Measurements from ENCODE around the gene ALOX5. TPM values are rescaled to one million over a fixed set of nuclear protein-coding genes. Genes with fewer than 3 reads are reported as not detected.

Gene ALOX5
- total and polyA plus RNA-seq, 2 of the 4 experiments (the other 2 are of a cell fraction), result not detected

- no peak overlapping the region for H2AFZ ChIP-seq (replicated peaks; ENCODE audit: low read length, poor library complexity)
- H3K23ac ChIP-seq (ENCODE audit: low read depth, low read length), result no peak overlapping the region
- WGBS, 2 experiments (ENCODE audit: extremely low coverage in 2 of 2, insufficient read length in 1 of 2), result no CpG with 5 or more reads among the region's 8 CpGs
- in situ Hi-C loops (cut with MboI; ENCODE audit: low sequenced_read_pairs), result no loop called here
- no peak overlapping the region for H2AK5ac ChIP-seq (ENCODE audit: low read depth, low read length)
- no peak overlapping the region for H2BK5ac ChIP-seq (ENCODE audit: low read depth, low read length, poor library complexity, severe bottlenecking)
- H4K8ac ChIP-seq (ENCODE audit: low read depth in 2 of 2, low read length in 2 of 2), result no peak overlapping the region
- H3K14ac ChIP-seq (replicated peaks; ENCODE audit: low read depth, low read length), result no peak overlapping the region
- intact Hi-C loops (cut with micrococcal nuclease), result no loop called here
- ChIA-PET CTCF (no interaction called here), POLR2A (ENCODE audit: unreplicated experiment) (no interaction called here)
- H3K4ac ChIP-seq (ENCODE audit: low read depth, low read length), result no peak overlapping the region
- H3K4me3 ChIP-seq (ENCODE audit: insufficient read depth, low read depth, low read length), result no peak overlapping the region
- no peak overlapping the region for H3K4me2 ChIP-seq (ENCODE audit: low read depth, low read length)
- peaks cover 18% of the 10 kb centered on the region for H3K27me3 ChIP-seq (ENCODE audit: control insufficient read depth, insufficient read depth, low read length)
- no peaks in the 10 kb centered on the region for H3K79me1 ChIP-seq (ENCODE audit: low read depth in 1 of 2, low read length in 2 of 2)
- no peak overlapping the region for H2BK120ac ChIP-seq (ENCODE audit: low read depth, low read length)
- peaks cover 3% of the 10 kb centered on the region for H3K4me1 ChIP-seq (ENCODE audit: control insufficient read depth, insufficient read depth, low read length)
- no TSS peak for BruUV-seq (replicated peaks)
- H4K5ac ChIP-seq (ENCODE audit: low read depth, low read length), result no peak overlapping the region
- no peak overlapping the region for H4K91ac ChIP-seq (ENCODE audit: insufficient read depth, low read depth, low read length)
- no peaks in the 10 kb centered on the region for H3K9me3 ChIP-seq (ENCODE audit: control insufficient read depth, insufficient read depth, low read length)
- no peak for TF ChIP-seq MXI1 (IDR thresholded peaks at IDR 0.05; ENCODE audit: borderline replicate concordance, low read depth, low read length)
- TF ChIP-seq CEBPB (IDR thresholded peaks at IDR 0.05; ENCODE audit: low read depth, low read length), result no peak
- TF ChIP-seq, protein P1, sequence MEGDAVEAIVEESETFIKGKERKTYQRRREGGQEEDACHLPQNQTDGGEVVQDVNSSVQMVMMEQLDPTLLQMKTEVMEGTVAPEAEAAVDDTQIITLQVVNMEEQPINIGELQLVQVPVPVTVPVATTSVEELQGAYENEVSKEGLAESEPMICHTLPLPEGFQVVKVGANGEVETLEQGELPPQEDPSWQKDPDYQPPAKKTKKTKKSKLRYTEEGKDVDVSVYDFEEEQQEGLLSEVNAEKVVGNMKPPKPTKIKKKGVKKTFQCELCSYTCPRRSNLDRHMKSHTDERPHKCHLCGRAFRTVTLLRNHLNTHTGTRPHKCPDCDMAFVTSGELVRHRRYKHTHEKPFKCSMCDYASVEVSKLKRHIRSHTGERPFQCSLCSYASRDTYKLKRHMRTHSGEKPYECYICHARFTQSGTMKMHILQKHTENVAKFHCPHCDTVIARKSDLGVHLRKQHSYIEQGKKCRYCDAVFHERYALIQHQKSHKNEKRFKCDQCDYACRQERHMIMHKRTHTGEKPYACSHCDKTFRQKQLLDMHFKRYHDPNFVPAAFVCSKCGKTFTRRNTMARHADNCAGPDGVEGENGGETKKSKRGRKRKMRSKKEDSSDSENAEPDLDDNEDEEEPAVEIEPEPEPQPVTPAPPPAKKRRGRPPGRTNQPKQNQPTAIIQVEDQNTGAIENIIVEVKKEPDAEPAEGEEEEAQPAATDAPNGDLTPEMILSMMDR (conservative IDR thresholded peaks at IDR 0.05; ENCODE audit: low read depth, low read length), result no peak
- TF ChIP-seq, protein P2, sequence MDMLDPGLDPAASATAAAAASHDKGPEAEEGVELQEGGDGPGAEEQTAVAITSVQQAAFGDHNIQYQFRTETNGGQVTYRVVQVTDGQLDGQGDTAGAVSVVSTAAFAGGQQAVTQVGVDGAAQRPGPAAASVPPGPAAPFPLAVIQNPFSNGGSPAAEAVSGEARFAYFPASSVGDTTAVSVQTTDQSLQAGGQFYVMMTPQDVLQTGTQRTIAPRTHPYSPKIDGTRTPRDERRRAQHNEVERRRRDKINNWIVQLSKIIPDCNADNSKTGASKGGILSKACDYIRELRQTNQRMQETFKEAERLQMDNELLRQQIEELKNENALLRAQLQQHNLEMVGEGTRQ (IDR thresholded peaks at IDR 0.05; ENCODE audit: low read depth, low read length), result no peak
- TF ChIP-seq RFX5 (IDR thresholded peaks at IDR 0.05; ENCODE audit: low read depth, low read length), result no peak
- TF ChIP-seq CHD1 (IDR thresholded peaks at IDR 0.05; ENCODE audit: low read depth, low read length), result no peak
- no peak for TF ChIP-seq BHLHE40 (IDR thresholded peaks at IDR 0.05; ENCODE audit: low read depth, low read length)
- TF ChIP-seq RCOR1 (IDR thresholded peaks at IDR 0.05; ENCODE audit: insufficient replicate concordance, low read length), result no peak
- H4K20me1 ChIP-seq (ENCODE audit: insufficient read depth, low read length), result no peaks in the 10 kb centered on the region
- DNase-seq (no peak), ATAC-seq (ENCODE audit: low read depth) (no peak)
- no peak overlapping the region for H3K27ac ChIP-seq (ENCODE audit: insufficient read depth, low read length)
- no peak overlapping the region for H2AK9ac ChIP-seq (replicated peaks; ENCODE audit: low read depth, low read length, poor library complexity)
- H3K18ac ChIP-seq (ENCODE audit: low read depth, low read length), result no peak overlapping the region
- no peak overlapping the region for H3K56ac ChIP-seq (ENCODE audit: extremely low read depth, insufficient read depth, low read length)
- no peak overlapping the region for H3K9ac ChIP-seq (ENCODE audit: low read depth, low read length)
- dilution Hi-C loops (cut with HindIII; ENCODE audit: low sequenced_read_pairs, unreplicated experiment), result no loop called here
- H2BK20ac ChIP-seq (ENCODE audit: low read depth, low read length), result no peak overlapping the region
- no peak overlapping the region for H2BK15ac ChIP-seq (ENCODE audit: low read depth, low read length)
- no peaks in the 10 kb centered on the region for H3K9me1 ChIP-seq (ENCODE audit: insufficient read depth, low read length)
- no peaks in the 10 kb centered on the region for H3K36me3 ChIP-seq (ENCODE audit: control insufficient read depth, insufficient read depth, low read length)
Observed at GRCh38 chr10:45433716-45434469, 59.9 kb downstream of the ALOX5 start.

Data from IMR-90 (cell line).